Amniotic stem cell (primary cell): ENCODE results near the gene CSTB.
A peak's percentile ranks its signal among the peaks of the same experiment; 100 is the strongest.

Experiments
- DNase-seq: peaks from one replicate; lab custom pipeline; 2025; lab: John Stamatoyannopoulos, UW

Gene CSTB

GRCh38 chr21:43810505-43811261, 34.6 kb upstream of the CSTB start:
- DNase-seq, result peak; percentile 25

- no peak for DNase-seq
These were observed 33.9 kb upstream of the CSTB start for GRCh38 chr21:43809853-43810504.

- DNase-seq, result no peak
These were observed 33.3 kb upstream of the CSTB start for GRCh38 chr21:43809346-43809799.

GRCh38 chr21:43808832-43809251, 32.7 kb upstream of the CSTB start:
- no peak for DNase-seq

- no peak for DNase-seq
These were observed 32.3 kb upstream of the CSTB start for GRCh38 chr21:43808367-43808766.

- no peak for DNase-seq
These were observed 30.1 kb upstream of the CSTB start for GRCh38 chr21:43806017-43806710.

- DNase-seq, result no peak
These were observed 29.2 kb upstream of the CSTB start for GRCh38 chr21:43805275-43805800.

- DNase-seq, result no peak
These were observed 27.6 kb upstream of the CSTB start for GRCh38 chr21:43803558-43804300.

GRCh38 chr21:43802713-43803313, 26.7 kb upstream of the CSTB start:
- DNase-seq, result no peak

GRCh38 chr21:43801006-43801783, 25.1 kb upstream of the CSTB start:
- no peak for DNase-seq

- DNase-seq, result no peak
These were observed 24.5 kb upstream of the CSTB start for GRCh38 chr21:43800566-43800965.

- no peak for DNase-seq
These were observed 24.0 kb upstream of the CSTB start for GRCh38 chr21:43800124-43800523.

- DNase-seq, result no peak
These were observed 23.3 kb upstream of the CSTB start for GRCh38 chr21:43799301-43799840.

GRCh38 chr21:43797925-43798715, 22.0 kb upstream of the CSTB start:
- DNase-seq, result no peak

GRCh38 chr21:43797415-43797814, 21.3 kb upstream of the CSTB start:
- no peak for DNase-seq

- DNase-seq, result no peak
These were observed 18.7 kb upstream of the CSTB start for GRCh38 chr21:43794857-43795256.

- no peak for DNase-seq
These were observed 18.2 kb upstream of the CSTB start for GRCh38 chr21:43794311-43794710.

GRCh38 chr21:43793243-43793642, 17.1 kb upstream of the CSTB start:
- no peak for DNase-seq

- no peak for DNase-seq
These were observed 16.3 kb upstream of the CSTB start for GRCh38 chr21:43792406-43792805.
